GM04503 (cell line): ENCODE data around the gene IPO13.
A peak's percentile ranks its signal among the peaks of the same experiment; 100 is the strongest.

Experiments used
- DNase-seq: peaks from one replicate; pipeline ENCODE4 v3.0.0-alpha.2; 2012; ENCODE audit warnings: low read depth

The IPO13 gene

GRCh38 chr1:43946236-43947060, at the start of gene IPO13:
Gene IPO13, plus strand, starts transcription at chr1:43946950. Its CDS starts 651 bp downstream, at chr1:43947601.
- DNase-seq = peak; percentile 55

GRCh38 chr1:43898981-43899380, 47.8 kb upstream of the IPO13 start:
- no peak for DNase-seq

- DNase-seq = no peak
Measured at GRCh38 chr1:43900386-43900785, 46.4 kb upstream of the IPO13 start.

GRCh38 chr1:43901196-43901961, 45.4 kb upstream of the IPO13 start:
- DNase-seq = no peak

GRCh38 chr1:43902058-43902831, 44.5 kb upstream of the IPO13 start:
- no peak for DNase-seq

GRCh38 chr1:43904660-43905551, 41.8 kb upstream of the IPO13 start:
- no peak for DNase-seq

- DNase-seq = no peak
Measured at GRCh38 chr1:43908226-43908625, 38.5 kb upstream of the IPO13 start.

GRCh38 chr1:43908858-43909257, 37.9 kb upstream of the IPO13 start:
- no peak for DNase-seq

GRCh38 chr1:43910343-43910742, 36.4 kb upstream of the IPO13 start:
- no peak for DNase-seq

GRCh38 chr1:43912607-43913006, 34.1 kb upstream of the IPO13 start:
- peak; percentile 48 for DNase-seq

GRCh38 chr1:43913051-43913501, 33.7 kb upstream of the IPO13 start:
- DNase-seq = no peak

- no peak for DNase-seq
Measured at GRCh38 chr1:43913666-43914360, 32.9 kb upstream of the IPO13 start.

- DNase-seq = no peak
Measured at GRCh38 chr1:43914576-43915525, 31.9 kb upstream of the IPO13 start.

- DNase-seq = no peak
Measured at GRCh38 chr1:43919906-43920305, 26.8 kb upstream of the IPO13 start.

GRCh38 chr1:43921022-43921421, 25.7 kb upstream of the IPO13 start:
- no peak for DNase-seq

GRCh38 chr1:43924516-43924915, 22.2 kb upstream of the IPO13 start:
- DNase-seq = no peak

- DNase-seq = no peak
Measured at GRCh38 chr1:43925846-43926245, 20.9 kb upstream of the IPO13 start.

GRCh38 chr1:43930168-43930948, 16.4 kb upstream of the IPO13 start:
- DNase-seq = no peak

- no peak for DNase-seq
Measured at GRCh38 chr1:43930949-43931275, 15.8 kb upstream of the IPO13 start.
